Renal cortex interstitium (tissue), 15 donors: ENCODE results near the gene PARP1. TPM values are rescaled to one million over a fixed set of nuclear protein-coding genes. Genes with fewer than 3 reads are reported as not detected.

Source experiments
- DNase-seq, 11 donors: peaks; one replicate each; pipeline ENCODE4 v3.0.0-alpha.2; 2013; ENCODE audit warnings: low read depth in 9 of 11, low spot score in 4 of 11; ENCODE audit errors: extremely low read depth in 1 of 11
- long read RNA-seq, 16 experiments: transcript quantifications; one replicate each; lab custom pipeline, GENCODE V29; 2026
- polyA plus RNA-seq, 3 donors: library from polyadenylated mRNA; unstranded; fragments of 120-200 nt; gene quantifications; one replicate each; pipeline ENCODE4 v1.2.1, GENCODE V29; 2013; ENCODE audit not compliant: insufficient read length in 3 of 3

PARP1 gene
- polyA plus RNA-seq, result 100 to 1,000 TPM; 113 to 142 (median 130) TPM
- long read RNA-seq, donor 1, partial matches to known transcripts, result 34 of 42 reads
- long read RNA-seq, donor 1, other reads (novel, unspliced or antisense), result 0 of 42 reads
- long read RNA-seq, donor 2, transcript PARP1-203 (23 exons, 3,958 nt), result major isoform, 5 of 45 reads
- long read RNA-seq, donor 2, partial matches to known transcripts, result 32 of 45 reads
- long read RNA-seq, donor 2, other reads (novel, unspliced or antisense), result 0 of 45 reads
- long read RNA-seq, donor 3, transcript PARP1-203 (23 exons, 3,958 nt), result major isoform, 8 of 117 reads
- long read RNA-seq, donor 3, partial matches to known transcripts, result 102 of 117 reads
- long read RNA-seq, donor 3, other reads (novel, unspliced or antisense), result 0 of 117 reads
- long read RNA-seq, donor 4, transcript PARP1-203 (23 exons, 3,958 nt), result major isoform, 14 of 51 reads
- long read RNA-seq, donor 4, partial matches to known transcripts, result 30 of 51 reads
- long read RNA-seq, donor 4, other reads (novel, unspliced or antisense), result 0 of 51 reads
- long read RNA-seq, donor 5, result 0 reads
- long read RNA-seq, donor 6, transcript PARP1-201 (2 exons, 570 nt), result major isoform, 6 of 42 reads
- long read RNA-seq, donor 6, partial matches to known transcripts, result 31 of 42 reads
- long read RNA-seq, donor 6, other reads (novel, unspliced or antisense), result 0 of 42 reads
- long read RNA-seq, donor 7, transcript PARP1-208 (2 exons, 416 nt), result major isoform, 9 of 49 reads
- long read RNA-seq, donor 7, transcript PARP1-203 (23 exons, 3,958 nt), result minor isoform, 5 of 49 reads
- long read RNA-seq, donor 7, partial matches to known transcripts, result 31 of 49 reads
- long read RNA-seq, donor 7, other reads (novel, unspliced or antisense), result 0 of 49 reads
- long read RNA-seq, donor 8, transcript PARP1-208 (2 exons, 416 nt), result major isoform, 8 of 168 reads
- long read RNA-seq, donor 8, transcript PARP1-201 (2 exons, 570 nt), result minor isoform, 7 of 168 reads
- long read RNA-seq, donor 8, transcript PARP1-203 (23 exons, 3,958 nt), result major isoform, 8 of 168 reads
- long read RNA-seq, donor 8, partial matches to known transcripts, result 144 of 168 reads
- long read RNA-seq, donor 8, other reads (novel, unspliced or antisense), result 0 of 168 reads
- long read RNA-seq, donor 9, transcript PARP1-203 (23 exons, 3,958 nt), result major isoform, 9 of 72 reads
- long read RNA-seq, donor 9, partial matches to known transcripts, result 58 of 72 reads
- long read RNA-seq, donor 9, other reads (novel, unspliced or antisense), result 0 of 72 reads
- long read RNA-seq, donor 10, transcript PARP1-208 (2 exons, 416 nt), result minor isoform, 5 of 109 reads
- long read RNA-seq, donor 10, transcript PARP1-203 (23 exons, 3,958 nt), result major isoform, 8 of 109 reads
- long read RNA-seq, donor 10, partial matches to known transcripts, result 92 of 109 reads
- long read RNA-seq, donor 10, other reads (novel, unspliced or antisense), result 0 of 109 reads
- long read RNA-seq, donor 11, transcript PARP1-203 (23 exons, 3,958 nt), result major isoform, 11 of 33 reads
- long read RNA-seq, donor 11, partial matches to known transcripts, result 18 of 33 reads
- long read RNA-seq, donor 11, other reads (novel, unspliced or antisense), result 0 of 33 reads
- long read RNA-seq, donor 12, partial matches to known transcripts, result 9 of 17 reads
- long read RNA-seq, donor 12, other reads (novel, unspliced or antisense), result 0 of 17 reads
- long read RNA-seq, donor 13, transcript PARP1-201 (2 exons, 570 nt), result major isoform, 11 of 189 reads
- long read RNA-seq, donor 13, transcript PARP1-208 (2 exons, 416 nt), result minor isoform, 6 of 189 reads
- long read RNA-seq, donor 13, transcript PARP1-203 (23 exons, 3,958 nt), result minor isoform, 10 of 189 reads
- long read RNA-seq, donor 13, partial matches to known transcripts, result 161 of 189 reads
- long read RNA-seq, donor 13, other reads (novel, unspliced or antisense), result 0 of 189 reads
- long read RNA-seq, donor 14, partial matches to known transcripts, result 34 of 44 reads
- long read RNA-seq, donor 14, other reads (novel, unspliced or antisense), result 0 of 44 reads
- long read RNA-seq, donor 15, partial matches to known transcripts, result 27 of 35 reads
- long read RNA-seq, donor 15, other reads (novel, unspliced or antisense), result 0 of 35 reads
- long read RNA-seq, donor 16, transcript PARP1-203 (23 exons, 3,958 nt), result major isoform, 37 of 152 reads
- long read RNA-seq, donor 16, transcript PARP1-208 (2 exons, 416 nt), result minor isoform, 5 of 152 reads
- long read RNA-seq, donor 16, partial matches to known transcripts, result 106 of 152 reads
- long read RNA-seq, donor 16, other reads (novel, unspliced or antisense), result 0 of 152 reads

DNA sequence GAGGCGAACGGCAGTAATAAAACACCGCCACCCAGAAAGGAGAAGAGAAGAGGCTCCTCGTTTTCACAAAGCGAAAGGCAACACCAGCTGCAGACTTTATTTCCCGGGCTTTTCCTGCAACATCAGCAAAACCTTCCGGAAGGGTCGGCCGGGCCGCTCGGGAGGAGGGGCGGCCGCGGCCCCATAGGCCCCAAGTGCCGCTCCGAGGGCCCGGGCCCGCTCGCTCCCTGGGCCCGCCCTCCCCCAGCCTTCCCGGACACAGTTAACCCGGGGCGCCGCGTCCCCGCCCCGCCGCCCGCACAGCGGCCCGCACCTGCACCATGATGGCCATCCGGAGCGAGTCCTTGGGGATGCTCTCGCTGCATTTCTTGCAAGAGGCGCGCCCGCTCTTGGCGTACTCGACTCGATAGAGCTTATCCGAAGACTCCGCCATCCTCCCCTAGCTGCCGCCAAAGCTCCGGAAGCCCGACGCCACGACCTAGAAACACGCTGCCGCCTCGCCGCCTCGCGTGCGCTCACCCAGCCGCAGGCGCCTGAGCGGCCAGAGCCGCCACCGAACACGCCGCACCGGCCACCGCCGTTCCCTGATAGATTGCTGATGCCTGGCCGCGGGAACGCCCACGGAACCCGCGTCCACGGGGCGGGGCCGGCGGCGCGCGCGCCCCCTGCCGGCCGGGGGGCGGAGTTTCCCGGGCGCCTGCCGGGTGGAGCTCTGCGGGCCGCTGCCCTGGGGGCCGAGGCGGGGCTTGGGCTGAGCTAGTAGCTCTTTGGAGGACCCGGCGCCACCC, at the start of gene PARP1:
Gene PARP1, minus strand, starts transcription at position 597 of the 788 bp plus-strand sequence. Its CDS starts 164 bp downstream, at position 433.
- peak in 9 of 11 donors; percentile 66 to 84 (median 77) for DNase-seq

DNA sequence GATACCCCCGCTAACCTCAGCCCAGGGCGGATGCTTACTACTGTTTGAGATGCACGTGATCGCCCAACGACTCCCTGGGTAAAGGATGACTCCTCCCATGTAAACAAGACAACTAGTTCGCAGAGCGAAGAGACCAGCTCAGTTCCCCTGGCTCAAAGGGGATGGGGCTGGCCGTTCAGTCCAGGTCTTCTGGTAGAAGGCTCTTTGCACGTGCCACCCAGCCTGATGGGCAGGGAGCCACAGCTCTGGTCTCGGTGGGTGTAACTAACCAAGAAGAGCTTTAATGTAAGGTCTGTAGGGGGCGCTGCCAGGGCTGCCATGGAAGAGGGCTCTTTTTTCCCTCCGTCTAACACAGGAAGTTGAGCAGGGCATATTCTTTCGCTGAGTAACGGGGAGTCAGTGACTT, 49.4 kb upstream of the PARP1 start:
- no peak for DNase-seq

DNA sequence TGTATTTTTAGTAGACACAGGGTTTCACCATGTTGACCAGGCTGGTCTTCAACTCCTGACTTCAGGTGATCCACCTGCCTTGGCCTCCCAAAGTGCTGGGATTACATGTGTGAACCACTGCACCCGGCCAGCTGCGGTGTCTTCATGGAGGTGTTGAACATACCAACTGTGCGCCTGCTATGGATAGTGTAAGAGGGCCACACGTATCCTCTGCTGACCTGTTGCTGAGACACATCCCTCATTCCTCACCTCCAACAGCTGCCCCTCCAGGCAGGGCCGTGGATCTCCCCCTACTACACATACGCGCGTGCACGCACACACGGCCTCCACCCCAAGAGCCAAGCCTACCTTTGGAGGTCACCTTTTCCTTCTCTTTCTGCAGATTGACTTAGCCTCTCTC, 48.0 kb upstream of the PARP1 start:
- no peak for DNase-seq

DNA sequence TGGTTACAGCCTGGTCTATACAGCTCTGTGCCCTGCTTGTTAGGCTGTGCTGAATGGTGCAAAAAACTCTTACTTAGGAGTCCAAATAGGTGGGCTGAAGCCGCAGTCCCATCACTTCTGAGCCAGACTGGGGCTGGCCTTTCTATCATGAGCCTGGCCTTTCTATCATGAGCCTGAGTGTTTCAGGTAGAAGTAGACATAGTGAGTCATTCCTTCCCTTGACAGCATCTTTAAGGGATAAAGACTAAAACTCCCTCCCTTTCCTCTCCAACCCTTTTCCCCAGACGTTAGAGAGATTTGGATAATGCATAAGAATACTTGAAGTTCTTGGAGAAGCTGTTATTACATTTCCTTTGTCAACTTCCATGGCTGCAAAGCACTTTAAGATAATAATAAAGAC, 46.5 kb upstream of the PARP1 start:
- DNase-seq, result no peak

DNA sequence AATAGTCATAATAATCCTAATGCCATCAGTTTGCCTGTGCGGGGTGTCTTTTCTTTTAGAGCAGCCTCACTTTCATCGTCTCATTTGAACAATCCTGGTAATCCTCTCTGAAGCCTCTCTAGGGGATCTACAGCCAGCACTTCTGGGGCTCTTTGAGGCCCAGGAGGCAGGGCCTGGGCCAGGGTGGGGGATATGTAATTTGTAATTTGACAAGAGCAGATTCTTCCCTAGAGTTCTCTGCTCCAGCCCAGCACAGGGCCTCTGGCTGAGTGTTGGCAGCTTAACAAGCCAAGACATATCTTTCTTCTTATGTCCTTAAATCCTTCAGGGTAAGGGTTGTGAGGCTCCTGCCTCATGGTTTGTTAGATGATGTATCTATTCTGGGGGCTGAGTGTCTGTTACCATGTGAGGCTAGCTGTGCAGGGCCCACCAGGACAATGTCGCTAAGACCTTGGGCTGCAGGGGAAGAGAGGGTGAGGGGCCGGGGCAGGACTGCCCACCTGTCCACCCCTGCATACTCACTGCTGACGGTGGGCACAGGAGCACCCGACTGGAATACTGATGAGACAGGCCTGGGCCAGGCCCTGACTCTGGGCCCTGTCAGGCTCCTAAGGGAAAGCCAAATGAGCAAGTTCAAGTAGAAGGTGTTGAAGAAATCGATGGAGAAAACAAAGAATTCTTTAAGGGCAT, 45.3 kb upstream of the PARP1 start:
- DNase-seq, result no peak

DNA sequence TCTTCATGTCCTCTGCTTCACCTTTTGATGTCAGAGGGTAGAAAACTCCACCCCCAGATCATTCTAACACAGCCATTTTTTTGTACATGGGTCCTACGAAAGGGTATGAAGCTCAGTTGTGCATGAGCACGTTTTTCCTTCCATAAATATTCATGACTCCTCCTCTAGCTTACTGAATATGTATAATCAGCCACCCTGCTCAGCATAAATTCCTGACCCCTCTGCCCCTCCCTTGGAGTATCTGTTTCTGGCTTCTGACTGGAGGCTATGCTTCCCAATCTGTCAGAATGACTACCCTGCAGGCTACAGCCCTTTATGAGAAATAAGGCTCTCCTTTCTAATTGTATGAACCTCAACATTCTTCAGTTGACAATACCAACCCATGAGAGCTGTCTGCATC, 42.8 kb upstream of the PARP1 start:
- no peak for DNase-seq

DNA sequence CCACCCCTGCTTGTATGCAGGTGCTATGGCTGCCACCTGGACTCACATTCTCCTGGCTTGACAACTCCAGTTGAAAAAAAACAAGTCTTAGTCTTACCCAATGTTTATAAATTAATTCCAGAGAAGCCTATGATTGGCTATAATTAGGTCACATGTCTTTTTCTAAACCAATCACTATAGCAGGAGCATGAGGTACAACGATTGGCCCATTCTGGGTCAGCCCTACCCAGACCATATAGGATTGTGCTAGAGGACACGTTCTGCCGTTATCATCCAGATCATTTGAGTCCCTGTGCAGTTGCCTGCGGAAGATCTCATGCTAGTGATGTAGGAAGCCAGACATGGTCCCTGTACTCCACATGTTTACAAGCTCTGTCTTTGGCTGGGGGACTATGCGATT, 41.9 kb upstream of the PARP1 start:
- DNase-seq, result no peak

DNA sequence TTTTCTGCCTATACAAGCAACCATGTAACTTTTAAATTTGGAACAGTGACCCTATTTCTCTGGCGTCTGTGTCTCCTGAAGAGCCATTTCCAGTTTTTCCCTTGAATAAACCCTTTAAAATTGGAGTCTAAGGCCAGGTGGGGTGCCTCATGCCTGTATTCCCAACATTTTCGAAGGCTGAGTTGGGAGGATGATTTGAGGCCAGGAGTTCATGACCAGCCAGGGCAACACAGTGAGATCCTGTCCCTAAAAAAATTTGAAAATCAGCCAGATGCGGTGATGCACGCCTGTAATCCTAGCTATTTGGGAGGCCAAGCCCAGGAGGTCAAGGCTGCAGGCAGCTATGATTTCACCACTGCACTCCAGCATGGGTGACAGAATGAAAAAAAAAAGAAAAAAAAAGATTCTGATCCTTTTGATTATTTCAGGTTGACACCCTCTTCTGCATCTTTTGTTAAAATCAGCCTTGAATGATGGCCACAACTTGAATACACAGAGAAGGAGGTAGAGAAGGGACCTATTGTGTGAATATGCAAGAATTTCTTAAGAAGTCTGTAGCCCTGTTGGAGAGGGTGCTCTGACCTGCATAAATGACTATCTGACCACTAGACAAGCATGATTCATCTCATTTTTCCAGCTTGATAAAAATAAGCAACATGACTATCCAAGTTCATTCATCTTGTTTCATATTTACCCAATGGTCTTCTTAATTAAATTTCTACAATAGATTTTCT, 40.2 kb upstream of the PARP1 start:
- DNase-seq, result no peak

DNA sequence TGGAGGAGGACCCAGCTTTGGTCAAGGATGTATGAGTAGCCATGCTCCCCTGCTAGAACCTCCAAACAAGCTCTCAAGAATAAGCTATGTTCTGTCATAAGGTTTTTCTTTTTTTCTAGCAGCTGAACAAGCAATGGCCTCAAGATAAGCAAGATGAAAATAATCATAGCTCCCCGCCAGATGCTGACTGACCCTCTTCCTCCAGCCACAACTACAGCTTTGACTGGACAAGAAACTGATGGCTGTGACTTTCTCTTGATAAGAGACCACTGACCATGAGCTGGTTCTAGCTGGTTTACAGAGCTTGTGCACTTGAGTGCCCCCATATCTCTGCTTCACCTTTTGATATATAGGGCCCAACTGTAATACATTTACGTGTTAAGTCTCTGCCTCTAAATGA, 38.2 kb upstream of the PARP1 start:
- DNase-seq, result no peak

DNA sequence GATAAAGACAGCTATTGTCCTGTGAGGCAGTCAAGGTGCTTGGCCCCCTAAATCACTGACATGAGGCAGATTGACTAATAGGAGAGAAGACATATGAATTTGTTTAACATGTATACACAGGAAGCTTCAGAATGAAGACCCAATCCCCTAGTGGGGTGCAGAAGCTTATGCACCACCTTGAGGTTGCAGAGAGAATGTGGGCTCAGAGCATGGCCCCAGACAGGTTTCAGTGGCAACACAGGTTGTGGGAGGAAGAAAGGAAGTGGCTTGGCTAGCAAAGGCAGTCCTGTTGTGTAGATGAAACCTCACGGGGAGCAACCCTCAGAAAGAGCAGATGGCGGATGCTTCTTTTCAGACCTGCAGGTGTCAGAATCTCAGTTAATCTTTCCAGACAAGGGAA, 37.0 kb upstream of the PARP1 start:
- DNase-seq, result no peak

DNA sequence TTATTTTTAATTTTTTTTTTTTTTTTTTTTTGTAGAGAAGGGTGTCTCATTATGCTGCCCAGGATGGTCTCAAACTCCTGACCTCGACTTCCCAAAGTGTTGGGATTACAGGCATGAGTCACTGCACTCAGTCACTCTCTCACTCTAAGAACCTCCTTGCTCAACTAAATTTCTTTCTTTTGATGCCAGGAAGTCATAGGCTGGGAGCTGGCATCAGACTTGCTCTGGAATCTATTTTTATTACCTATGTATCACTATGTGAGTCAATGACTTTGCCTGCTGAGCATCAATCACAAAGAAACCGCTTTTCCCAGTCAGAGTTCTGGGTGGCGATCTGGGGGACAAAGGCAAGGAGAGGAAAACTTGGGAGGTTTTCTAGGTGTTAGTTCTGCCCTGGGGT, 35.5 kb upstream of the PARP1 start:
- no peak for DNase-seq

DNA sequence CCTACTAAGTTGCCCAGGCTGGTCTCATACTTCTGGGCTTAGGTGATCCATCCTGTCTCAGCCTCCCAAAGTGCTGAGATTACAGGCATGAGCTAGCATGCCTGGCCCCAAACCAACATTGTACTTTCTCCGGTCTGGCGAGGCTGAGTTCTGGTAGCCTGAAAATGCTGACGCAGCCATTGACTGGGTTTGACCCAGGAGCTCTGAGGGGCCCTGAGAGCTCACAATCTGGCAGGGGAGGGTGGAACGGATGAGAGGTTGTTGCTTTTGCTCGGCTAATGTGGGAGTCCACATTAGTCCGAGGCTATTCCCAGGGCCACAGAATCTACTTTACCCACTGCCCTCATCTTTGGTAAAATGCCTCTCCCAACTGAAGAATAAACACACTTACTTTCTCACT, 35.1 kb upstream of the PARP1 start:
- no peak for DNase-seq

DNA sequence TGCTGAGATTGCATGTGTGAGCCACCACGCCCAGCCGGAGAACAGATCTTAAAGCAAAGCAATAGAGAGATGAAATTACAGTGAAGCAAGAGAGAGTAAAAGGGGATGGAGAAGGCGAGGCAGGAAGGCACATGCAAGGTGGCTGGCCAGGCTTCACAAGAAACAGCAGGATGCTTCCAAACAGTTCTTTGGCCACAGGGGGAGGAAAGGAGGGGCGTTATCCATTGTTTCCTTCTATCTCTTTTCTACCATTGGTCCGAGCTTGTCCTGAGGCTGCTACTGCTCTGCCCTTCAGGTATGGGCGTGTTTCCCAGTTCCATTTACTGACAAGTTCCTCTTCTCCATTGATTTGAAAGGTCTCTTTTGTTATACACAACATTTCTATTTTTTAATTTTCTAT, 33.7 kb upstream of the PARP1 start:
- DNase-seq, result no peak

DNA sequence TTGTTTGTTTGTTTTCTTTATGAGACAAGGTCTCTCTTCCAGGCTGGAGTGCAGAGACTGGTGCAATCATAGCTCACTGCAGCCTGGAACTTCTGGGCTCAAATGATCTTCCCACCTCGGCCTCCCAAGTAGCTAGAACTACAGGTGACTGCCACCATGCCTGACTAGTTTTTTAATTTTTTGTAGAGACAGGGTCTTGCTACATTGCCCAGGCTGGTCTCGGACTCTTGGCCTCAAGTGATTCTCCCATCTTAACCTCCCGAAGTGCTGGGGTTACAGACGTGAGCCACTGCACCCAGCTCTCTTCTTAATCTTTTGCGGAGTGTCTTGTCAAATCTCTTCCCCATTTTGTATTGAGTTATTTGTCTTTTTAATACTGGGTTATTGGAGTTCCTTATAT, 32.6 kb upstream of the PARP1 start:
- no peak for DNase-seq

DNA sequence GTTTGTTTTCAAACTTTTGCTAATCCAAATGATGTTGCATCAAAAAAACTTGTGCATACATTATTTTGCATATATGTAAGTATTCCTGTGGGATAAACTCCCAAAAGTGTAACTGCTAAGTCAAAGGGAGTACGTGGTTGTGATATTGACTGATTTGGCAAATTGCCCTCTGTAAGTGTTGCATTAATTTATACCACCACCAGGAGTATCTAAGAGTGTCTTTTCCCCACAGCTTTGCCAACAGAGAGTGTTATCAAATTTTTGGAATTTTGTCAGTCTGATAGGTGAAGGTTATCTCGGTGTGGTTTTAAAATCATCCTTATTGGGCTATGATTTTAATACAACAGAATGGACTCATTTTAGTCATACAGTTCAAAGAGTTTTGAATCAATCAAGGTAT, 30.1 kb upstream of the PARP1 start:
- no peak for DNase-seq
